Activated CD8-positive, alpha-beta T cell treated with anti-CD3 and anti-CD28 coated beads for 36 hours (primary cell): ENCODE data around the gene NT5DC3. TPM values are rescaled to one million over a fixed set of nuclear protein-coding genes. Genes with fewer than 3 reads are reported as not detected.

Source experiments
- ATAC-seq: fragments of 200-7000 bp; cut with Tn5 transposase; one replicate; pipeline ENCODE4 v1.10.0; 2021; ENCODE audit warnings: mild to moderate bottlenecking, moderate library complexity
- CTCF ChIA-PET: fragments of 350-600 bp; sonication (Branson Sonifier 250); formaldehyde crosslinking; loops from one replicate; lab custom pipeline; 2021; ENCODE audit warnings: antibody characterized with exemption; lab: Charles Lee
- POLR2A ChIA-PET: fragments of 350-600 bp; sonication (Branson Sonifier 250); formaldehyde crosslinking; loops from one replicate; lab custom pipeline; 2021; ENCODE audit warnings: antibody characterized with exemption; lab: Charles Lee
- DNase-seq: peaks from one replicate; pipeline ENCODE4 v3.0.0-alpha.2; 2020
- H3K27ac Mint-ChIP-seq: one replicate; pipeline ENCODE4 v1.8.0; 2021; ENCODE audit warnings: mild to moderate bottlenecking, mixed read lengths
- H3K27me3 Mint-ChIP-seq: one replicate; pipeline ENCODE4 v1.8.0; 2021; ENCODE audit warnings: mixed read lengths
- H3K36me3 Mint-ChIP-seq: one replicate; pipeline ENCODE4 v1.8.0; 2021; ENCODE audit warnings: low read depth, mixed read lengths
- H3K4me1 Mint-ChIP-seq: one replicate; pipeline ENCODE4 v1.8.0; 2021; ENCODE audit warnings: low read depth, mixed read lengths
- H3K4me3 Mint-ChIP-seq: one replicate; pipeline ENCODE4 v1.8.0; 2021; ENCODE audit warnings: mild to moderate bottlenecking, moderate library complexity, mixed read lengths
- H3K9me3 Mint-ChIP-seq: one replicate; pipeline ENCODE4 v1.8.0; 2021; ENCODE audit warnings: mixed read lengths
- CTCF ChIP-seq: fragments of 200-600 bp; IDR thresholded peaks from one replicate; pipeline ENCODE4 v1.8.0; 2022; ENCODE audit warnings: antibody characterized with exemption, mild to moderate bottlenecking
- intact Hi-C: fragments of 100-400 bp; cut with micrococcal nuclease; formaldehyde crosslinking; loops from one replicate; pipeline ENCODE4 v1.10.0; 2022
- total RNA-seq, 2 experiments: library from RNA; stranded (reverse); gene quantifications; one replicate each; pipeline ENCODE4 v1.2.3, GENCODE V29; 2021

Gene NT5DC3
- total RNA-seq, 2 experiments from 2014 or later: 8.6 to 9.4 TPM

- CTCF ChIA-PET: no interaction called here
- TF ChIP-seq CTCF: no peak
- Mint-ChIP-seq H3K27me3 (no peaks in the 10 kb centered on the region), H3K4me3 (no peak overlapping the region), H3K9me3 (no peaks in the 10 kb centered on the region), H3K4me1 (no peaks in the 10 kb centered on the region), H3K36me3 (peaks cover 11% of the 10 kb centered on the region), H3K27ac (no peak overlapping the region)
- POLR2A ChIA-PET: no interaction called here
- intact Hi-C loops: no loop called here
- DNase-seq (no peak), ATAC-seq (no peak)
Measured at GRCh38 chr12:103803847-103804246, 37.2 kb downstream of the NT5DC3 start.

GRCh38 chr12:103802586-103802886 lies 38.5 kb downstream of the NT5DC3 start:
- CTCF ChIA-PET: no interaction called here
- no peak for DNase-seq
- no peak for ATAC-seq
- no peaks in the 10 kb centered on the region for H3K27me3 Mint-ChIP-seq
- H3K36me3 Mint-ChIP-seq: peaks cover 17% of the 10 kb centered on the region
- H3K4me3 Mint-ChIP-seq: no peak overlapping the region
- H3K9me3 Mint-ChIP-seq: no peaks in the 10 kb centered on the region
- POLR2A ChIA-PET: interaction anchor here (0.6 kb wide), 1 partner anchor 688 kb away, joined by 3 read pairs; no protein-coding TSS in a partner anchor
- intact Hi-C loops: no loop called here
- no peak for TF ChIP-seq CTCF
- no peaks in the 10 kb centered on the region for H3K4me1 Mint-ChIP-seq
- no peak overlapping the region for H3K27ac Mint-ChIP-seq

- no peak overlapping the region for H3K4me3 Mint-ChIP-seq
Measured at GRCh38 chr12:103801709-103802585, 39.1 kb downstream of the NT5DC3 start.

GRCh38 chr12:103799857-103800771 lies 40.9 kb downstream of the NT5DC3 start:
- Mint-ChIP-seq H3K4me3 (no peak overlapping the region), H3K27me3 (no peaks in the 10 kb centered on the region), H3K36me3 (peaks cover 22% of the 10 kb centered on the region), H3K27ac (no peak overlapping the region), H3K9me3 (no peaks in the 10 kb centered on the region), H3K4me1 (no peaks in the 10 kb centered on the region)
- intact Hi-C loops: no loop called here
- TF ChIP-seq CTCF: no peak
- ATAC-seq: no peak
- ChIA-PET POLR2A (no interaction called here), CTCF (interaction anchor here (0.6 kb wide), 1 partner anchor 32 kb away, joined by 3 read pairs; no protein-coding TSS in a partner anchor)
- no peak for DNase-seq

More at GRCh38 chr12:103801709-103802585, 39.1 kb downstream of the NT5DC3 start:
- H3K27ac Mint-ChIP-seq: no peak overlapping the region
- H3K9me3 Mint-ChIP-seq: no peaks in the 10 kb centered on the region
- intact Hi-C loops: no loop called here
- no peak for TF ChIP-seq CTCF
- ChIA-PET CTCF (no interaction called here), POLR2A (no interaction called here)
- H3K27me3 Mint-ChIP-seq: no peaks in the 10 kb centered on the region
- ATAC-seq: no peak
- peaks cover 19% of the 10 kb centered on the region for H3K36me3 Mint-ChIP-seq
- DNase-seq: no peak
- H3K4me1 Mint-ChIP-seq: no peaks in the 10 kb centered on the region

GRCh38 chr12:103799504-103799856 lies 41.6 kb downstream of the NT5DC3 start:
- intact Hi-C loops: no loop called here
- POLR2A ChIA-PET: no interaction called here

More at GRCh38 chr12:103799504-103799856, 41.6 kb downstream of the NT5DC3 start:
- Mint-ChIP-seq H3K4me3 (no peak overlapping the region), H3K27ac (no peak overlapping the region), H3K27me3 (no peaks in the 10 kb centered on the region), H3K36me3 (peaks cover 22% of the 10 kb centered on the region), H3K4me1 (no peaks in the 10 kb centered on the region), H3K9me3 (no peaks in the 10 kb centered on the region)
- ATAC-seq: no peak
- CTCF ChIA-PET: no interaction called here
- DNase-seq: no peak
- no peak for TF ChIP-seq CTCF
